CD14-positive monocyte (primary cell): Measurements from ENCODE around the gene HSF4. TPM values are rescaled to one million over a fixed set of nuclear protein-coding genes. Genes with fewer than 3 reads are reported as not detected.

Experiments used
- DNase-seq, 3 donors: peaks; one replicate each; pipeline ENCODE4 v3.0.0-alpha.2; 2011 to 2022
- H2AFZ ChIP-seq: 2 replicates; pipeline ENCODE4 v1.6.0; 2012; ENCODE audit warnings: mild to moderate bottlenecking, low read depth, low read length, inconsistent platforms; ENCODE audit not compliant: insufficient read depth, poor library complexity, severe bottlenecking
- H3K27ac ChIP-seq, 2 donors: 1 replicate in 1 of 2; 2 replicates in 1 of 2; pipeline ENCODE4 v1.5.1; 2012 to 2013; ENCODE audit warnings: low read length in 2 of 2, control low read depth in 1 of 2, inconsistent platforms in 1 of 2, low read depth in 1 of 2, mild to moderate bottlenecking in 1 of 2
- H3K27me3 ChIP-seq, 2 donors: one replicate each; pipeline versions ENCODE4 v1.6.0 to v1.6.1; 2011 to 2013; ENCODE audit warnings: low read length in 2 of 2; ENCODE audit not compliant: control insufficient read depth in 2 of 2, insufficient read depth in 2 of 2
- H3K36me3 ChIP-seq, 2 donors: replicated peaks in 1 of 2; 1 replicate in 1 of 2; 2 replicates in 1 of 2; pipeline versions ENCODE4 v1.5.1 to v1.6.1; 2012 to 2013; ENCODE audit warnings: low read length in 2 of 2, control low read depth in 1 of 2, inconsistent platforms in 1 of 2, mild to moderate bottlenecking in 1 of 2; ENCODE audit not compliant: insufficient read depth in 2 of 2, control insufficient read depth in 1 of 2
- H3K4me1 ChIP-seq, 2 donors: 1 replicate in 1 of 2; 2 replicates in 1 of 2; pipeline versions ENCODE4 v1.5.1 to v1.6.1; 2012 to 2013; ENCODE audit warnings: low read length in 2 of 2, control low read depth in 1 of 2, inconsistent platforms in 1 of 2, mild to moderate bottlenecking in 1 of 2, moderate library complexity in 1 of 2; ENCODE audit not compliant: insufficient read depth in 2 of 2, control insufficient read depth in 1 of 2
- H3K4me2 ChIP-seq: replicated peaks from 2 replicates; pipeline ENCODE3; 2012; ENCODE audit warnings: low read length, moderate library complexity, mild to moderate bottlenecking; ENCODE audit not compliant: poor library complexity, severe bottlenecking; ENCODE audit errors: extremely low read depth
- H3K4me3 ChIP-seq, 3 experiments: fragments of 200-600 bp in 1 of 3; sonication (generic) in 1 of 3; replicated peaks in 1 of 3; 1 replicate in 2 of 3; 2 replicates in 1 of 3; pipeline ENCODE4 v1.5.1; 2011 to 2013; ENCODE audit warnings: low read length in 3 of 3, mild to moderate bottlenecking in 3 of 3, control low read depth in 2 of 3, low read depth in 2 of 3, inconsistent platforms in 1 of 3, moderate library complexity in 1 of 3
- H3K79me2 ChIP-seq: 2 replicates; pipeline ENCODE4 v1.6.0; 2012; ENCODE audit warnings: mild to moderate bottlenecking, control low read depth, inconsistent platforms, low read length, moderate library complexity; ENCODE audit not compliant: insufficient read depth
- H3K9ac ChIP-seq: 2 replicates; pipeline ENCODE4 v1.6.0; 2017; ENCODE audit warnings: low read length, mild to moderate bottlenecking; ENCODE audit not compliant: insufficient read depth, poor library complexity, severe bottlenecking
- H3K9me3 ChIP-seq, 2 donors: replicated peaks in 1 of 2; 1 replicate in 1 of 2; 2 replicates in 1 of 2; pipeline versions ENCODE4 v1.5.1 to v1.6.1; 2012 to 2013; ENCODE audit warnings: low read length in 2 of 2, control low read depth in 1 of 2; ENCODE audit not compliant: control insufficient read depth in 1 of 2, insufficient read depth in 1 of 2
- H4K20me1 ChIP-seq: 2 replicates; pipeline ENCODE4 v1.6.0; 2012; ENCODE audit warnings: mild to moderate bottlenecking, low read length, control low read depth, moderate library complexity; ENCODE audit not compliant: insufficient read depth
- H3K27ac Mint-ChIP-seq, 7 donors: one replicate each; pipeline ENCODE4 v1.8.0; 2020; ENCODE audit warnings: mild to moderate bottlenecking in 7 of 7, mixed read lengths in 7 of 7, moderate library complexity in 6 of 7, inconsistent platforms in 2 of 7
- H3K27me3 Mint-ChIP-seq, 3 donors: one replicate each; pipeline ENCODE4 v1.8.0; 2021 to 2022; ENCODE audit warnings: low read depth in 3 of 3, mild to moderate bottlenecking in 3 of 3, mixed read lengths in 3 of 3, moderate library complexity in 3 of 3, inconsistent platforms in 1 of 3
- H3K36me3 Mint-ChIP-seq, 2 donors: one replicate each; pipeline ENCODE4 v1.8.0; 2020; ENCODE audit warnings: mixed read lengths in 2 of 2, inconsistent platforms in 1 of 2, mild to moderate bottlenecking in 1 of 2
- H3K4me1 Mint-ChIP-seq: one replicate; pipeline ENCODE4 v1.8.0; 2020; ENCODE audit warnings: mild to moderate bottlenecking, mixed read lengths
- H3K4me3 Mint-ChIP-seq, 2 donors: one replicate each; pipeline ENCODE4 v1.8.0; 2020; ENCODE audit warnings: mild to moderate bottlenecking in 2 of 2, mixed read lengths in 2 of 2, moderate library complexity in 1 of 2
- H3K9me3 Mint-ChIP-seq, 7 donors: one replicate each; pipeline ENCODE4 v1.8.0; 2020 to 2022; ENCODE audit warnings: mixed read lengths in 7 of 7, mild to moderate bottlenecking in 6 of 7, moderate library complexity in 6 of 7, inconsistent platforms in 2 of 7
- CTCF ChIP-seq: fragments of 200-600 bp; IDR thresholded peaks from one replicate; pipeline ENCODE4 v1.8.0; 2022; ENCODE audit warnings: antibody characterized with exemption, mild to moderate bottlenecking
- WGBS: methylation state at CpG from one replicate; pipeline ENCODE4 v1.1.5; 2013; ENCODE audit warnings: missing lambda C conversion rate; ENCODE audit not compliant: insufficient coverage; 5-methylcytosine and 5-hydroxymethylcytosine counted together
- intact Hi-C, 2 donors: fragments of 100-400 bp; cut with micrococcal nuclease; formaldehyde crosslinking; loops; one replicate each; pipeline versions ENCODE4 v1.15.0 to v1.15.1; 2023
- polyA plus RNA-seq, 3 donors: library from polyadenylated mRNA; depleted of rRNA in 1 of 3; unstranded in 2 of 3; stranded (reverse) in 1 of 3; fragments of 300-500 nt in 2 of 3; fragments of >200 nt in 1 of 3; fragmentation: Illumina TruSeq in 2 of 3; gene quantifications; 1 replicate in 2 of 3; 2 replicates in 1 of 3; pipeline ENCODE4 v1.2.3, GENCODE V29; 2012 to 2021

HSF4 gene
- polyA plus RNA-seq, 3 donors, result 53.4 TPM; not detected in 2

- Histone ChIP-seq H3K36me3 (peaks cover 52 to 76% of the 10 kb centered on the region in 2 donors), H3K27ac (no peak overlapping the region), H2AFZ (no peak overlapping the region), H3K4me3 (no peak overlapping the region), H3K79me2 (no peaks in the 10 kb centered on the region), H4K20me1 (peaks cover 26% of the 10 kb centered on the region), H3K4me1 (no peaks in the 10 kb centered on the region), H3K9ac (no peak overlapping the region), H3K4me2 (no peak overlapping the region), H3K27me3 (no peaks in the 10 kb centered on the region), H3K9me3 (no peaks in the 10 kb centered on the region)
- WGBS, result 97% methylated on average over 7 of the region's 12 CpGs
- Mint-ChIP-seq H3K36me3 (peaks cover 49 to 78% of the 10 kb centered on the region in 2 donors), H3K4me3 (no peak overlapping the region), H3K27ac (no peak overlapping the region), H3K9me3 (peaks cover 0 to 2% (median 0%) of the 10 kb centered on the region in 7 donors), H3K4me1 (peaks cover 8% of the 10 kb centered on the region), H3K27me3 (peaks cover 0 to 3% (median 1%) of the 10 kb centered on the region in 3 donors)
- TF ChIP-seq CTCF, result no peak
- DNase-seq, result no peak
- intact Hi-C loops, result no loop called here
Observed at GRCh38 chr16:67202426-67202825, 37.9 kb downstream of the HSF4 start.

GRCh38 chr16:67202956-67203493 lies 38.5 kb downstream of the HSF4 start:
- no peak overlapping the region for H3K4me2 ChIP-seq
- peaks cover 46 to 70% of the 10 kb centered on the region in 2 donors for H3K36me3 ChIP-seq
- WGBS, result 95% methylated on average over 22 of the region's 23 CpGs
- peaks cover 0 to 2% (median 0%) of the 10 kb centered on the region in 7 donors for H3K9me3 Mint-ChIP-seq
- H2AFZ ChIP-seq, result no peak overlapping the region
- H3K4me1 ChIP-seq, result no peaks in the 10 kb centered on the region
- peaks cover 0 to 3% (median 1%) of the 10 kb centered on the region in 3 donors for H3K27me3 Mint-ChIP-seq
- H3K27me3 ChIP-seq, result no peaks in the 10 kb centered on the region
- no peak overlapping the region for H3K27ac Mint-ChIP-seq
- peaks cover 44 to 72% of the 10 kb centered on the region in 2 donors for H3K36me3 Mint-ChIP-seq
- H3K79me2 ChIP-seq, result no peaks in the 10 kb centered on the region
- H3K4me3 ChIP-seq, result no peak overlapping the region
- no peak overlapping the region for H3K9ac ChIP-seq
- peaks cover 4% of the 10 kb centered on the region for H3K4me1 Mint-ChIP-seq
- H3K4me3 Mint-ChIP-seq, result no peak overlapping the region
- TF ChIP-seq CTCF, result no peak
- no peaks in the 10 kb centered on the region for H3K9me3 ChIP-seq
- H4K20me1 ChIP-seq, result peaks cover 20% of the 10 kb centered on the region
- no peak overlapping the region for H3K27ac ChIP-seq
- intact Hi-C loops, result no loop called here
- no peak for DNase-seq
